Lower leg skin (tissue), 4 donors: Measurements from ENCODE around the gene C12orf76. TPM values are rescaled to one million over a fixed set of nuclear protein-coding genes. Genes with fewer than 3 reads are reported as not detected.

Experiments
- DNase-seq, 2 donors: peaks; one replicate each; pipeline ENCODE4 v3.0.0-alpha.2; 2019; ENCODE audit warnings: low spot score in 2 of 2
- H3K4me3 ChIP-seq: fragments of 200-600 bp; sonication (generic); 2 replicates; pipeline ENCODE4 v1.5.1; 2017; ENCODE audit warnings: mild to moderate bottlenecking, low read depth; ENCODE audit not compliant: poor library complexity, severe bottlenecking
- CTCF ChIP-seq, 3 donors: fragments of 450-650 bp; IDR thresholded peaks; one replicate each; pipeline ENCODE4 v1.5.1; 2016; ENCODE audit warnings: antibody characterized with exemption in 3 of 3, mild to moderate bottlenecking in 3 of 3, moderate library complexity in 2 of 3
- POLR2A ChIP-seq, 2 donors: fragments of 450-650 bp; IDR thresholded peaks; one replicate each; pipeline ENCODE4 v1.6.1; 2016 to 2017; ENCODE audit warnings: antibody characterized with exemption in 2 of 2, mild to moderate bottlenecking in 1 of 2, moderate library complexity in 1 of 2
- WGBS, 2 donors: methylation state at CpG; one replicate each; pipeline ENCODE4 v1.1.5; 2018; 5-methylcytosine and 5-hydroxymethylcytosine counted together
- intact Hi-C: fragments of 100-400 bp; cut with DNase I; formaldehyde crosslinking; loops from one replicate; pipeline ENCODE4 v1.15.0; 2023; ENCODE audit warnings: low total_unique reads
- total RNA-seq, 4 donors: library from RNA; depleted of rRNA; stranded (reverse); fragments of >200 nt; gene quantifications; one replicate each; pipeline ENCODE4 v1.1.0, GENCODE V29; 2016

C12orf76 gene
- total RNA-seq, 4 donors from 2014 or later = 4.2 to 10.0 (median 8.8) TPM

GRCh38 chr12:110084314-110085015 lies 36.1 kb upstream of the C12orf76 start:
- DNase-seq = no peak
- intact Hi-C loops = no loop called here
- no peak overlapping the region for H3K4me3 ChIP-seq
- 11 to 36% methylated on average over 4 of the region's 4 CpGs for WGBS, 2 donors
- TF ChIP-seq POLR2A (IDR thresholded peaks at IDR 0.05) (no peak), CTCF (IDR thresholded peaks at IDR 0.05) (no peak)

GRCh38 chr12:110080410-110080809 lies 32.1 kb upstream of the C12orf76 start:
- DNase-seq = no peak
- 78 to 82% methylated on average over 7 of the region's 7 CpGs for WGBS, 2 donors
- TF ChIP-seq CTCF (IDR thresholded peaks at IDR 0.05) = no peak
- no peak for TF ChIP-seq POLR2A (IDR thresholded peaks at IDR 0.05)
- H3K4me3 ChIP-seq = no peak overlapping the region
- intact Hi-C loops = no loop called here

- intact Hi-C loops = no loop called here
- TF ChIP-seq CTCF (IDR thresholded peaks at IDR 0.05) (no peak), POLR2A (IDR thresholded peaks at IDR 0.05) (no peak)
- 80 to 84% methylated on average over 24 of the region's 24 CpGs for WGBS, 2 donors
- DNase-seq = peak in 1 of 2 donors; percentile 29
- no peak overlapping the region for H3K4me3 ChIP-seq
Observed at GRCh38 chr12:110079477-110080400, 31.4 kb upstream of the C12orf76 start.

GRCh38 chr12:110077800-110078199 lies 29.5 kb upstream of the C12orf76 start:
- intact Hi-C loops = no loop called here
- WGBS, 2 donors = 73 to 78% methylated on average over 4 of the region's 4 CpGs
- H3K4me3 ChIP-seq = no peak overlapping the region
- TF ChIP-seq POLR2A (IDR thresholded peaks at IDR 0.05) = no peak
- no peak for TF ChIP-seq CTCF (IDR thresholded peaks at IDR 0.05)
- no peak for DNase-seq

GRCh38 chr12:110075880-110076279 lies 27.6 kb upstream of the C12orf76 start:
- no peak for DNase-seq
- H3K4me3 ChIP-seq = no peak overlapping the region
- WGBS, 2 donors = 90 to 100% methylated on average over 1 of the region's 1 CpG
- no peak for TF ChIP-seq POLR2A (IDR thresholded peaks at IDR 0.05)
- no peak for TF ChIP-seq CTCF (IDR thresholded peaks at IDR 0.05)
- intact Hi-C loops = no loop called here
